Measurements from ENCODE around the gene GID8. TPM values are rescaled to one million over a fixed set of nuclear protein-coding genes. Genes with fewer than 3 reads are reported as not detected.
"Not testable (repeated sequence)": the region's sequence is repeated elsewhere in the genome, so short reads cannot be mapped to it uniquely, and the experiment has no call there.

Gene GID8
- total and polyA plus RNA-seq, 9 donors: 23.6 to 54.3 (median 43.3) TPM

GRCh38 chr20:62958388-62959100 is 20.6 kb downstream of the GID8 start:
- H3K4me3 ChIP-seq: no peak overlapping the region
- no peak for DNase-seq
- TF ChIP-seq EP300 (IDR thresholded peaks at IDR 0.05) (no peak), POLR2A (IDR thresholded peaks at IDR 0.05) (no peak)
- TF ChIP-seq, protein P1, sequence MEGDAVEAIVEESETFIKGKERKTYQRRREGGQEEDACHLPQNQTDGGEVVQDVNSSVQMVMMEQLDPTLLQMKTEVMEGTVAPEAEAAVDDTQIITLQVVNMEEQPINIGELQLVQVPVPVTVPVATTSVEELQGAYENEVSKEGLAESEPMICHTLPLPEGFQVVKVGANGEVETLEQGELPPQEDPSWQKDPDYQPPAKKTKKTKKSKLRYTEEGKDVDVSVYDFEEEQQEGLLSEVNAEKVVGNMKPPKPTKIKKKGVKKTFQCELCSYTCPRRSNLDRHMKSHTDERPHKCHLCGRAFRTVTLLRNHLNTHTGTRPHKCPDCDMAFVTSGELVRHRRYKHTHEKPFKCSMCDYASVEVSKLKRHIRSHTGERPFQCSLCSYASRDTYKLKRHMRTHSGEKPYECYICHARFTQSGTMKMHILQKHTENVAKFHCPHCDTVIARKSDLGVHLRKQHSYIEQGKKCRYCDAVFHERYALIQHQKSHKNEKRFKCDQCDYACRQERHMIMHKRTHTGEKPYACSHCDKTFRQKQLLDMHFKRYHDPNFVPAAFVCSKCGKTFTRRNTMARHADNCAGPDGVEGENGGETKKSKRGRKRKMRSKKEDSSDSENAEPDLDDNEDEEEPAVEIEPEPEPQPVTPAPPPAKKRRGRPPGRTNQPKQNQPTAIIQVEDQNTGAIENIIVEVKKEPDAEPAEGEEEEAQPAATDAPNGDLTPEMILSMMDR (IDR thresholded peaks at IDR 0.05): no peak
- H3K36me3 ChIP-seq: no peaks in the 10 kb centered on the region
- WGBS, 3 donors: 75 to 84% (median 79%) methylated on average over 10 of the region's 10 CpGs
- H3K9me3 ChIP-seq: no peaks in the 10 kb centered on the region
- intact Hi-C loops (cut with DNase I): no loop called here
- no peak overlapping the region for H3K27ac ChIP-seq
- peaks cover 7% of the 10 kb centered on the region for H3K4me1 ChIP-seq (ENCODE audit: insufficient read depth)
- no peaks in the 10 kb centered on the region for H3K27me3 ChIP-seq

DNA sequence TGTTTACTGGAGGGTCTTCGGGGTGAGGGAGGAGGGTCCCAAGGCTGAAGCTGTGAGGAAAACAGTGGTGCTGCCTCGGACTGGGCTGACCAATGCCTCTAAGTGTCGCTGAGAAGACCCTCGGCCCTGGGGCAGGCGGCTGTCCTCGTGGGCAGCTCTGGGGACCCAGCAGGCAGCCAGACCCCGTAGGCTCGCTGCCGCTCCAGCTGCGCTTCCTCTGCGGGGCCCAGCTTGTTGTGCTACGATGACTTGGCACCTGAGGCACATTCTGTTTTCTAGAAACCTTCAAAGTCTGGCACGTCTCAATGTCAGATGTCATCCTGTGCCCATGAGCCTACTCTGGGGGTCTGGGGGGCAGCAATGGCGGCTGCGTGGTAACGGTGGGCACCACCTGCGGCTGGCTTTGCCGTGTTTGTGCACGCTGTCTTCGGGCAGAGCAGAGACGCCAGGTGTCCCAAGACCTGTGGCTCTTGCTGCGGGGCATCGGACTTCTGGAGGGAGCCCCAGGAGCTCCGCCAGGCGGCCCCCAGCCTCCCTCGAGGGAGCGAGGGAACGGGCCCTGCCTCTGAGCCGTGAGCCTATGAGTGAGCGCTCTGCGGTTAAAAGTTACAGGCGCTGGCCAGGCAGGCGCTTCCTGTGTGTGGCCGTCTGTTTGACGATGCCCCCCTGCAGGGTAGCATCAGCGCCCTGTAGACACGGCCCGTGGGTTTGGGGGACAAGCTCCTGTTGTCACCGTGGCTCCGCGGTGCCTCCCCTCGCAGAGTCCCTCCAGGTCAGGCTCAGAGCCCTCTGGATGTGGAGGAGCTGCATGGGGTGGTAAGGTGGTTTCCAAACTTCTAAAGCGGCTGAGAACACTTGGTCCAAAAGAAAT is 21.4 kb downstream of the GID8 start:
- Histone ChIP-seq H3K27me3 (no peaks in the 10 kb centered on the region), H3K4me1 (ENCODE audit: insufficient read depth) (peaks cover 4% of the 10 kb centered on the region), H3K4me3 (no peak overlapping the region), H3K9me3 (no peaks in the 10 kb centered on the region), H3K27ac (no peak overlapping the region), H3K36me3 (no peaks in the 10 kb centered on the region)
- DNase-seq: no peak
- intact Hi-C loops (cut with DNase I): no loop called here
- TF ChIP-seq, protein P1 (IDR thresholded peaks at IDR 0.05): no peak
- TF ChIP-seq POLR2A (IDR thresholded peaks at IDR 0.05) (no peak), EP300 (IDR thresholded peaks at IDR 0.05) (no peak)
- WGBS, 3 donors: 71 to 84% (median 79%) methylated on average over 37 to 43 of the region's 43 CpGs

GRCh38 chr20:62959998-62960436 is 22.1 kb downstream of the GID8 start:
- intact Hi-C loops (cut with DNase I): no loop called here

GRCh38 chr20:62960446-62961309 is 22.7 kb downstream of the GID8 start:
- H3K27ac ChIP-seq; H3K4me3 ChIP-seq; H3K9me3 ChIP-seq; DNase-seq; H3K4me1 ChIP-seq (ENCODE audit: insufficient read depth); H3K36me3 ChIP-seq; intact Hi-C loops (cut with DNase I); H3K27me3 ChIP-seq: not testable (repeated sequence)
- WGBS, 3 donors: 86 to 94% (median 91%) methylated on average over 23 to 24 of the region's 31 CpGs

More at GRCh38 chr20:62959998-62960436, 22.1 kb downstream of the GID8 start:
- DNase-seq: no peak
- Histone ChIP-seq H3K4me3 (no peak overlapping the region), H3K4me1 (ENCODE audit: insufficient read depth) (no peaks in the 10 kb centered on the region), H3K36me3 (no peaks in the 10 kb centered on the region), H3K9me3 (no peaks in the 10 kb centered on the region), H3K27ac (no peak overlapping the region), H3K27me3 (no peaks in the 10 kb centered on the region)
- no peak for TF ChIP-seq POLR2A (IDR thresholded peaks at IDR 0.05)
- 87 to 90% (median 88%) methylated on average over 20 of the region's 20 CpGs for WGBS, 3 donors

DNA sequence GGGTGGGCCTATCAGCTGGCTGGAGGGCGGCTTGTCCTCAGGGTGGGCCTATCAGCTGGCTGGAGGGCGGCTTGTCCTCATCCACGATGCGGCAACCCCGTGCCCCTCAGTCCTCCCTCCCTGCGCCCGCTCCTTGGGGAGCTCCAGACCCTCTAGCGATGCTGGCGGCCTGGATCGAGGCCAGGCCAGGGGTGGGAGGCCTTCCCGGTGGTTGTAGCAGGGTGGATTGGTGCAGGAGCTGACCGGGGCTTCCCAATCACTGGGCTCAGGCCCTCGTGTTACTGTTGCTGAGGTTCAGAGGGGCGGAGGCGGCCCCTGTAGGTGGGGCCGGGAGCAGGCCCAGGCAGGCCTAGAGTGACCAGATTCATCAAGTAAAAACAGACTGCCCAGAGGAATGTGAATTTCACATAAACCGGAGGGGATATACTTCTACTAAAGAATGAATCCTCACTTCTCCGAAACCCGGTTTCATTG is 23.4 kb downstream of the GID8 start:
- Histone ChIP-seq H3K9me3 (no peaks in the 10 kb centered on the region), H3K27me3 (no peaks in the 10 kb centered on the region), H3K27ac (no peak overlapping the region), H3K4me1 (ENCODE audit: insufficient read depth) (no peaks in the 10 kb centered on the region), H3K36me3 (no peaks in the 10 kb centered on the region), H3K4me3 (no peak overlapping the region)
- TF ChIP-seq POLR2A (IDR thresholded peaks at IDR 0.05): no peak
- intact Hi-C loops (cut with DNase I): no loop called here
- 66 to 79% (median 69%) methylated on average over 14 to 19 of the region's 19 CpGs for WGBS, 3 donors
- DNase-seq: peak in 1 of 5 donors; percentile 53
